Endothelial cell of umbilical vein (primary cell): Measurements from ENCODE around the gene CCDC14. TPM values are rescaled to one million over a fixed set of nuclear protein-coding genes. Genes with fewer than 3 reads are reported as not detected.

ENCODE experiments used
- BruUV-seq: library from RNA; stranded (reverse); fragments of 400-500 nt; replicated peaks from 2 replicates; lab custom pipeline; 2021; lab: Mats Ljungman, UMichigan
- CTCF ChIA-PET: fragments of 300-600, 350-600 bp; sonication (Branson Sonifier 250); formaldehyde crosslinking; loops from one replicate; lab custom pipeline; 2021; ENCODE audit warnings: antibody characterized with exemption, inconsistent platforms; lab: Charles Lee
- POLR2A ChIA-PET: fragments of 300-600, 350-600 bp; sonication (Branson Sonifier 250); formaldehyde crosslinking; loops from one replicate; lab custom pipeline; 2021; ENCODE audit warnings: antibody characterized with exemption, inconsistent platforms; lab: Charles Lee
- DNase-seq: peaks from one replicate; pipeline ENCODE4 v3.0.0-alpha.2; 2011; ENCODE audit warnings: low read depth, low spot score
- FAIRE-seq: peaks from 2 replicates; lab custom pipeline; 2011; peaks lifted over from hg19 to GRCh38; lab: Jason Lieb, UNC
- H2AFZ ChIP-seq: 2 replicates; pipeline ENCODE4 v1.6.0; 2012; ENCODE audit warnings: low read depth, low read length, control low read depth, inconsistent platforms
- H3K27ac ChIP-seq: 2 replicates; pipeline ENCODE4 v1.5.1; 2011; ENCODE audit warnings: low read depth, mild to moderate bottlenecking, control low read depth, low read length, moderate library complexity; ENCODE audit not compliant: insufficient read depth
- H3K27me3 ChIP-seq, 2 experiments: 2 replicates each; pipeline versions ENCODE4 v1.6.0 to v1.6.1; 2011; ENCODE audit warnings: low read length in 2 of 2, mixed read lengths in 1 of 2; ENCODE audit not compliant: control insufficient read depth in 2 of 2, insufficient read depth in 2 of 2
- H3K36me3 ChIP-seq, 2 experiments: 2 replicates in 1 of 2; 3 replicates in 1 of 2; pipeline ENCODE4 v1.5.1; 2011; ENCODE audit warnings: low read length in 2 of 2, mild to moderate bottlenecking in 1 of 2, moderate library complexity in 1 of 2; ENCODE audit not compliant: control insufficient read depth in 2 of 2, insufficient read depth in 2 of 2; ENCODE audit errors: extremely low read depth in 1 of 2
- H3K4me1 ChIP-seq: 3 replicates; pipeline ENCODE4 v1.5.1; 2011; ENCODE audit warnings: mild to moderate bottlenecking, low read length; ENCODE audit not compliant: control insufficient read depth, insufficient read depth; ENCODE audit errors: extremely low read depth
- H3K4me2 ChIP-seq: 2 replicates; pipeline ENCODE4 v1.6.1; 2011; ENCODE audit warnings: low read length, control low read depth, mixed read lengths; ENCODE audit not compliant: insufficient read depth
- H3K4me3 ChIP-seq, 3 experiments: fragments of 200-600 bp in 1 of 3; sonication (generic), shearing (Covaris generic) in 1 of 3; replicated peaks in 1 of 3; 2 replicates each; pipeline ENCODE4 v1.5.1; 2011 to 2016; ENCODE audit warnings: control low read depth in 3 of 3, low read length in 3 of 3, mild to moderate bottlenecking in 2 of 3, inconsistent platforms in 1 of 3, low read depth in 1 of 3, moderate library complexity in 1 of 3; ENCODE audit not compliant: insufficient read depth in 1 of 3
- H3K79me2 ChIP-seq: 2 replicates; pipeline ENCODE4 v1.6.0; 2012; ENCODE audit warnings: low read length, inconsistent platforms; ENCODE audit not compliant: control insufficient read depth, insufficient read depth
- H3K9ac ChIP-seq: replicated peaks from 2 replicates; pipeline ENCODE3; 2011; ENCODE audit warnings: low read length, control low read depth; ENCODE audit not compliant: insufficient read depth; ENCODE audit errors: extremely low read depth
- H3K9me1 ChIP-seq: replicated peaks from 3 replicates; pipeline ENCODE4 v1.6.0; 2011; ENCODE audit warnings: mild to moderate bottlenecking, low read length; ENCODE audit not compliant: control insufficient read depth, insufficient read depth; ENCODE audit errors: extremely low read depth
- H3K9me3 ChIP-seq: replicated peaks from 2 replicates; pipeline ENCODE4 v1.5.1; 2012; ENCODE audit warnings: low read length, inconsistent platforms; ENCODE audit not compliant: control insufficient read depth, insufficient read depth
- H4K20me1 ChIP-seq: replicated peaks from 2 replicates; pipeline ENCODE3; 2011; ENCODE audit warnings: mild to moderate bottlenecking, low read length; ENCODE audit not compliant: control insufficient read depth, insufficient read depth; ENCODE audit errors: extremely low read depth
- CTCF ChIP-seq, 2 donors: IDR thresholded peaks; 1 replicate in 1 of 2; 2 replicates in 1 of 2; pipeline ENCODE4 v1.5.1; 2011; ENCODE audit warnings: low read length in 2 of 2, mild to moderate bottlenecking in 2 of 2, moderate library complexity in 2 of 2, control low read depth in 1 of 2, inconsistent platforms in 1 of 2, low read depth in 1 of 2; ENCODE audit not compliant: insufficient read depth in 1 of 2; ENCODE audit errors: extremely low read depth in 1 of 2
- EZH2 ChIP-seq: IDR thresholded peaks from 2 replicates; pipeline ENCODE4 v1.6.1; 2012; ENCODE audit warnings: borderline replicate concordance, low read depth, mild to moderate bottlenecking, moderate library complexity, low read length, inconsistent platforms; ENCODE audit not compliant: severe bottlenecking
- FOS ChIP-seq: IDR thresholded peaks from 2 replicates; pipeline ENCODE4 v1.6.1; 2011; ENCODE audit warnings: mild to moderate bottlenecking, low read length, moderate library complexity, borderline replicate concordance; ENCODE audit not compliant: insufficient read depth
- GATA2 ChIP-seq: IDR thresholded peaks from 2 replicates; pipeline ENCODE4 v1.7.0; 2011; ENCODE audit warnings: low read depth, mild to moderate bottlenecking, moderate library complexity, mixed read lengths, low read length; ENCODE audit not compliant: insufficient read length, insufficient read depth
- JUN ChIP-seq: IDR thresholded peaks from 2 replicates; pipeline ENCODE4 v1.6.1; 2011; ENCODE audit warnings: borderline replicate concordance, low read depth; ENCODE audit not compliant: insufficient read length, insufficient read depth
- MYC ChIP-seq: IDR thresholded peaks from one replicate; pipeline ENCODE4 v1.6.1; 2011; ENCODE audit warnings: mild to moderate bottlenecking, low read depth, low read length
- POLR2A ChIP-seq: IDR thresholded peaks from 2 replicates; pipeline ENCODE4 v1.6.1; 2012; ENCODE audit warnings: low read depth, mild to moderate bottlenecking, control low read depth, low read length
- POLR2AphosphoS5 ChIP-seq: IDR thresholded peaks from 2 replicates; pipeline ENCODE4 v1.6.1; 2012; ENCODE audit warnings: low read depth, mild to moderate bottlenecking, control low read depth, low read length, moderate library complexity; ENCODE audit not compliant: insufficient read depth
- dilution Hi-C: fragments of 300-500 bp; cut with MboI; formaldehyde crosslinking; loops from one replicate; pipeline ENCODE4 v1.15.0; 2019; ENCODE audit warnings: low sequenced_read_pairs; ENCODE audit not compliant: extremely low pct_ligation_motif_present
- intact Hi-C: fragments of 100-400 bp; cut with micrococcal nuclease; formaldehyde crosslinking; loops from one replicate; pipeline ENCODE4 v1.10.0; 2022
- polyA plus RNA-seq, 4 experiments: library from polyadenylated mRNA; depleted of rRNA in 3 of 4; stranded (reverse) in 3 of 4; unstranded in 1 of 4; fragments of >200 nt; gene quantifications; 2 replicates each; pipeline versions ENCODE4 v1.2.1 to v1.2.3, GENCODE V29; 2011 to 2012; ENCODE audit warnings: missing spikeins in 1 of 4
- total RNA-seq: library from RNA; stranded (reverse); gene quantifications from 2 replicates; pipeline ENCODE4 v1.2.3, GENCODE V29; 2021
- TF ChIP-seq, protein P1 (sequence below): IDR thresholded peaks from 2 replicates; pipeline ENCODE4 v1.6.1; 2011; ENCODE audit not compliant: insufficient read depth, insufficient read length

CCDC14 gene
- total and polyA plus RNA-seq, 2 donors (not counting 3 experiments of a cell fraction or from before 2014, with no cell fraction given), result 47.5 to 55.3 TPM

DNA sequence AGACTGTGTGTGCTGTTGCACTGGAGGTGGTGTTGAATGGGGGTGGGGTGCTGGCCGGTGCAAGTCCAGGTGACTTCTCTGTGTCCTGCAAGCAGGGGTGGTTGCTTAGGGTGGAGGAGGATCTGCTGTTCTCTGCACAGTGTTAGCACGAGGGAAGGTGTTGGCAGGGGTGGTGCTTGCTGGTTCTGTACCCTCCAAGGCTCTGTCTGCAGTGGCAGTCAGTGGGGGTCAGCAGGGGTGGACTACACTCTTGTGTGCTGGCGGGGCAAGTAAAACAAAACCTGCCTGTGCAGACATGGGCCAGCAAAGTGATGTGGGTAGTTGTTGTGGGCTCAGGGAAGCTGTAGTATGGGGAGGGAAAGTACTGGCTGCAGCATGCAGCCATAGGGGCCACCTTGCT lies 25.4 kb upstream of the CCDC14 start:
- dilution Hi-C loops, result no loop called here

More for the DNA sequence above, 25.4 kb upstream of the CCDC14 start:
- DNase-seq, result no peak
- Histone ChIP-seq H3K27me3 (peaks cover 43 to 79% of the 10 kb centered on the region in 2 experiments), H3K9ac (no peak overlapping the region), H3K27ac (no peak overlapping the region), H4K20me1 (no peaks in the 10 kb centered on the region), H3K4me1 (no peaks in the 10 kb centered on the region), H2AFZ (no peak overlapping the region), H3K4me2 (no peak overlapping the region), H3K9me3 (no peaks in the 10 kb centered on the region), H3K4me3 (no peak overlapping the region), H3K36me3 (no peaks in the 10 kb centered on the region), H3K9me1 (no peaks in the 10 kb centered on the region), H3K79me2 (no peaks in the 10 kb centered on the region)
- no TSS peak for BruUV-seq
- TF ChIP-seq GATA2, result no peak
- no peak for TF ChIP-seq EZH2
- TF ChIP-seq POLR2A, result no peak
- TF ChIP-seq JUN, result no peak
- TF ChIP-seq, protein P1, sequence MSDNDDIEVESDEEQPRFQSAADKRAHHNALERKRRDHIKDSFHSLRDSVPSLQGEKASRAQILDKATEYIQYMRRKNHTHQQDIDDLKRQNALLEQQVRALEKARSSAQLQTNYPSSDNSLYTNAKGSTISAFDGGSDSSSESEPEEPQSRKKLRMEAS, result no peak
- no peak for TF ChIP-seq CTCF (IDR thresholded peaks at IDR 0.05; ENCODE audit: extremely low read depth in 1 of 2, insufficient read depth in 1 of 2, low read depth in 1 of 2, low read length in 2 of 2)
- TF ChIP-seq FOS, result no peak
- TF ChIP-seq MYC, result no peak
- no peak for TF ChIP-seq POLR2AphosphoS5
- CTCF ChIA-PET, result no interaction called here
- FAIRE-seq, result no peak
- POLR2A ChIA-PET, result no interaction called here
- intact Hi-C loops, result no loop called here
